Measurements from ENCODE around the gene SELENOM.

SELENOM gene

DNA sequence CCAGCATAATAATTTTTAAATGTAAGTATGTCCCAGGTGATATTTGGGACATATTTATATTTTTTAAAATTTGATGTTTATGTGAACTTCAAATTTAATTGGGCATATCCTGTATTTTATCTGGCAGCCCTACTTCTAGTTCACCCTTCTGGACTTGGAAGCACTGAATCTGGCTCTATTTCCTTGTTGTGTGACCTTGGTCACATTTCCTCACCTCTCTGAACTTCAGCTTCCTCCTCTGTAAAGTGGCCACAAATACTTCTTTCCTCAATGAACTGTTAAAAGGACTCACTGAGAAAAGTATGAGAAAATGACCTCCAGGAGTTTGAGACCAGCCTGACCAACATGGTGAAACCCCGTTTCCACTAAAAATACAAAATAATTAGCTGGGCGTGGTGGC, 44.5 kb upstream of the SELENOM start:
- no peaks in the 10 kb centered on the region for H3K27me3 ChIP-seq (ENCODE audit: insufficient read depth, low read depth)
- H3K4me3 ChIP-seq (IDR thresholded peaks at IDR 0.05; ENCODE audit: insufficient read depth, low read depth, low read length): no peak overlapping the region
- no peak overlapping the region for H3K9ac ChIP-seq
- H3K27ac ChIP-seq: no peak overlapping the region
- TF ChIP-seq, protein P1, sequence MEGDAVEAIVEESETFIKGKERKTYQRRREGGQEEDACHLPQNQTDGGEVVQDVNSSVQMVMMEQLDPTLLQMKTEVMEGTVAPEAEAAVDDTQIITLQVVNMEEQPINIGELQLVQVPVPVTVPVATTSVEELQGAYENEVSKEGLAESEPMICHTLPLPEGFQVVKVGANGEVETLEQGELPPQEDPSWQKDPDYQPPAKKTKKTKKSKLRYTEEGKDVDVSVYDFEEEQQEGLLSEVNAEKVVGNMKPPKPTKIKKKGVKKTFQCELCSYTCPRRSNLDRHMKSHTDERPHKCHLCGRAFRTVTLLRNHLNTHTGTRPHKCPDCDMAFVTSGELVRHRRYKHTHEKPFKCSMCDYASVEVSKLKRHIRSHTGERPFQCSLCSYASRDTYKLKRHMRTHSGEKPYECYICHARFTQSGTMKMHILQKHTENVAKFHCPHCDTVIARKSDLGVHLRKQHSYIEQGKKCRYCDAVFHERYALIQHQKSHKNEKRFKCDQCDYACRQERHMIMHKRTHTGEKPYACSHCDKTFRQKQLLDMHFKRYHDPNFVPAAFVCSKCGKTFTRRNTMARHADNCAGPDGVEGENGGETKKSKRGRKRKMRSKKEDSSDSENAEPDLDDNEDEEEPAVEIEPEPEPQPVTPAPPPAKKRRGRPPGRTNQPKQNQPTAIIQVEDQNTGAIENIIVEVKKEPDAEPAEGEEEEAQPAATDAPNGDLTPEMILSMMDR (conservative IDR thresholded peaks at IDR 0.05; ENCODE audit: low read depth, low read length): no peak
- H3K36me3 ChIP-seq (ENCODE audit: insufficient read depth): no peaks in the 10 kb centered on the region
- no peaks in the 10 kb centered on the region for H3K4me1 ChIP-seq (ENCODE audit: low read depth, poor library complexity, severe bottlenecking)
- H4K20me1 ChIP-seq (ENCODE audit: insufficient read depth): no peaks in the 10 kb centered on the region
- no peaks in the 10 kb centered on the region for H3K79me2 ChIP-seq (ENCODE audit: insufficient read depth, low read depth)
- H2AFZ ChIP-seq (ENCODE audit: low read depth): no peak overlapping the region
- H3K4me2 ChIP-seq: no peak overlapping the region

DNA sequence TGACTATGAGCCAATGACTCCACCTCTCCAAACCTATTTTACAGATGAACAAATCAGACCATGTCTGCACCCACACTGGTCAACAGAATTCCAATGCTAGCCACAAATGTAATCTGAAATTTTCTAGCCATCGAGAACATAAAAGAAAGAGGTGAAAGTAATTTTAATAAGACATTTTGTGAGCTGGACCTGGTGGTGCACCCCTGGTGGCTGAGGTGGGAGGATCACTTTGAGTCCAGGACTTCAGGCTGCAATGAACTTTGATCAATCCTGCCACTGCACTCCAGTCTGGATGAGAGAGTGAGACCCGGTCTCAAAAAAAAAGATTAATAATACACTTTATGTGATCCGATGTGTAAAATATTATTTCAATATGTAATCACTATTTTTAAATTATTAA, 43.2 kb upstream of the SELENOM start:
- Histone ChIP-seq H3K79me2 (ENCODE audit: insufficient read depth, low read depth) (no peaks in the 10 kb centered on the region), H2AFZ (ENCODE audit: low read depth) (no peak overlapping the region), H3K9ac (no peak overlapping the region), H3K4me2 (no peak overlapping the region), H4K20me1 (ENCODE audit: insufficient read depth) (no peaks in the 10 kb centered on the region), H3K4me3 (IDR thresholded peaks at IDR 0.05; ENCODE audit: insufficient read depth, low read depth, low read length) (no peak overlapping the region), H3K27ac (no peak overlapping the region), H3K4me1 (ENCODE audit: low read depth, poor library complexity, severe bottlenecking) (no peaks in the 10 kb centered on the region), H3K27me3 (ENCODE audit: insufficient read depth, low read depth) (no peaks in the 10 kb centered on the region), H3K36me3 (ENCODE audit: insufficient read depth) (no peaks in the 10 kb centered on the region)
- TF ChIP-seq, protein P1 (conservative IDR thresholded peaks at IDR 0.05; ENCODE audit: low read depth, low read length): peak; percentile 46

DNA sequence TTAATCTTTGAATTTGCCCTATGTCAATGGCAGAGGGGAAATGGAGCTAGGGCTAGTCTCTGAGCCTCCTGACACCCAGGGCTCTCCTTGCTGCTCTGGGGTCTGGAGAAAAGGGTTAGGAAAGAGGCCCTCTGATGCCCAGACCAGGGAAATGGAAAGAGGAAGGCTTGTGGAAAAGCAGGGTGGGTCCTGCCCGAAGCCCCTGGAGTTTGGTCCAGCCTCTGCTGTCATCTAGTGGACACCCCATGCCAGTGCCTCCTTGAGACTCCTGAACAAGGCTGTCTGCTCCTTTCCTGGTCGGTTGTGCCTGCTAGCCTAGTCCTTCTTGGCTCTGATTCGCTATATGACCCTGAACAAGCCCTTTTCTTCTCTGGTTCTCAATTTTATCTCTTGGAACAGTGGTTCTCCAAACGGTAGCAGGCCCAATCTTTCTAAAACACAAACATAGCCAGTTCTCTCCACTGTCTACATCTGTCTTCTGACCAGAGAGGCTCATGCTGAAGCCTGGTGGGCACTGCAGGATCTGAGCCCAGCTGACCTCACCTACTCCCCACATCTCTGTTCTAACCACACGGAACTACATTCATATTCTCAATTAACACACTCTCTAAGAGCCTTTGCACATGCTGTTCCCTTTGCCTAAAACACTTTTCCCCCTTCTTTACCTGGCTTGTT, 41.7 kb upstream of the SELENOM start:
- TF ChIP-seq, protein P1 (conservative IDR thresholded peaks at IDR 0.05; ENCODE audit: low read depth, low read length): peak; percentile 72
- peak overlapping the region; percentile 23; the same call in 1 of the 2 replicates for H2AFZ ChIP-seq (ENCODE audit: low read depth)
- no peaks in the 10 kb centered on the region for H4K20me1 ChIP-seq (ENCODE audit: insufficient read depth)
- H3K4me2 ChIP-seq: no peak overlapping the region
- no peaks in the 10 kb centered on the region for H3K36me3 ChIP-seq (ENCODE audit: insufficient read depth)
- no peaks in the 10 kb centered on the region; the same call in 1 of the 2 replicates for H3K27me3 ChIP-seq (ENCODE audit: insufficient read depth, low read depth)
- H3K4me1 ChIP-seq (ENCODE audit: low read depth, poor library complexity, severe bottlenecking): no peaks in the 10 kb centered on the region
- H3K9ac ChIP-seq: no peak overlapping the region
- H3K27ac ChIP-seq: no peak overlapping the region
- H3K79me2 ChIP-seq (ENCODE audit: insufficient read depth, low read depth): no peaks in the 10 kb centered on the region
- no peak overlapping the region for H3K4me3 ChIP-seq (IDR thresholded peaks at IDR 0.05; ENCODE audit: insufficient read depth, low read depth, low read length)

DNA sequence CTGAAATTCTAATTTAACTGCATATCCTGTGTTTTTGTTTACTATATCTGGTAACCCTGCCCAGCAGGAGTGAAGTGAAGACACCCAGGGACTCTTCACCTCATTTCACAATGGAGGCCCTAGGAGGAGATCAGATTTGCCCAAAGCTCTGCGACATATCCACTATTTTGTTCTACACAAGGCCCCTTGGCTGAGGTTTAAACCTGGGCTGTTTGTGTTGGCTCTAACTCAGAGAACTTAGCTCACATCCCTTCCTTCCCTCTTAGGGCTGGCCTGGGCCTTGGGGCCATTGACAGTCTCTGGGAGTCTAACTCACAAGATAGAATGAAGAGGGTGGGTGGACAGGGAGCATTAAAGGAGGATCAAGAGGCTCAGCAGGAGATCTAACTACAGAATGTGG, 41.1 kb upstream of the SELENOM start:
- no peaks in the 10 kb centered on the region for H4K20me1 ChIP-seq (ENCODE audit: insufficient read depth)
- TF ChIP-seq, protein P1 (conservative IDR thresholded peaks at IDR 0.05; ENCODE audit: low read depth, low read length): no peak
- no peak overlapping the region for H2AFZ ChIP-seq (ENCODE audit: low read depth)
- no peak overlapping the region for H3K4me2 ChIP-seq
- no peaks in the 10 kb centered on the region for H3K36me3 ChIP-seq (ENCODE audit: insufficient read depth)
- no peaks in the 10 kb centered on the region for H3K4me1 ChIP-seq (ENCODE audit: low read depth, poor library complexity, severe bottlenecking)
- H3K4me3 ChIP-seq (IDR thresholded peaks at IDR 0.05; ENCODE audit: insufficient read depth, low read depth, low read length): no peak overlapping the region
- H3K79me2 ChIP-seq (ENCODE audit: insufficient read depth, low read depth): no peaks in the 10 kb centered on the region
- H3K27me3 ChIP-seq (ENCODE audit: insufficient read depth, low read depth): peaks cover 2% of the 10 kb centered on the region; the same call in 1 of the 2 replicates
- H3K27ac ChIP-seq: no peak overlapping the region
- no peak overlapping the region for H3K9ac ChIP-seq
